HG03025 (cell line): ENCODE data around the gene POLR3B.
"Not testable (repeated sequence)": the region's sequence is repeated elsewhere in the genome, so short reads cannot be mapped to it uniquely, and the experiment has no call there.

Experiments used
- ATAC-seq: cut with Tn5 transposase; IDR thresholded peaks from one replicate; pipeline ENCODE4 v1.9.1; 2021; ENCODE audit warnings: mild to moderate bottlenecking, moderate library complexity; ENCODE audit not compliant: unreplicated experiment, low FRiP score

POLR3B gene

GRCh38 chr12:106357549-106358395, at the start of gene POLR3B:
TSS of gene POLR3B (plus strand) at chr12:106357748. CDS start at chr12:106357880, 132 bp downstream.
- peak; percentile 87 for ATAC-seq

GRCh38 chr12:106308121-106308520, 49.4 kb upstream of the POLR3B start:
- no peak for ATAC-seq

GRCh38 chr12:106308611-106309010, 48.9 kb upstream of the POLR3B start:
- ATAC-seq = no peak

- no peak for ATAC-seq
These were observed 47.7 kb upstream of the POLR3B start for GRCh38 chr12:106309671-106310505.

- no peak for ATAC-seq
These were observed 46.9 kb upstream of the POLR3B start for GRCh38 chr12:106310687-106311086.

- no peak for ATAC-seq
These were observed 46.4 kb upstream of the POLR3B start for GRCh38 chr12:106311139-106311538.

GRCh38 chr12:106313413-106313812, 44.1 kb upstream of the POLR3B start:
- not testable (repeated sequence) for ATAC-seq

- ATAC-seq = no peak
These were observed 42.0 kb upstream of the POLR3B start for GRCh38 chr12:106315523-106315922.

- ATAC-seq = no peak
These were observed 40.0 kb upstream of the POLR3B start for GRCh38 chr12:106317406-106318082.

- no peak for ATAC-seq
These were observed 36.3 kb upstream of the POLR3B start for GRCh38 chr12:106321139-106321850.

GRCh38 chr12:106323537-106323936, 34.0 kb upstream of the POLR3B start:
- no peak for ATAC-seq

GRCh38 chr12:106327309-106327869, 30.2 kb upstream of the POLR3B start:
- no peak for ATAC-seq

GRCh38 chr12:106328735-106329134, 28.8 kb upstream of the POLR3B start:
- no peak for ATAC-seq

- ATAC-seq = no peak
These were observed 28.1 kb upstream of the POLR3B start for GRCh38 chr12:106329231-106329982.

GRCh38 chr12:106331599-106331998, 25.9 kb upstream of the POLR3B start:
- ATAC-seq = no peak

- no peak for ATAC-seq
These were observed 25.0 kb upstream of the POLR3B start for GRCh38 chr12:106332536-106332935.

GRCh38 chr12:106333010-106333409, 24.5 kb upstream of the POLR3B start:
- no peak for ATAC-seq

GRCh38 chr12:106333756-106334155, 23.8 kb upstream of the POLR3B start:
- ATAC-seq = no peak
